NB4 (cell line): ENCODE data around the gene AUH.

ENCODE experiments used
- POLR2A ChIP-seq: IDR thresholded peaks from 2 replicates; pipeline ENCODE4 v1.6.1; 2011; ENCODE audit warnings: mild to moderate bottlenecking; ENCODE audit not compliant: insufficient read length; ENCODE audit errors: extremely low read depth
- TF ChIP-seq, protein P1 (sequence below): IDR thresholded peaks from one replicate; pipeline ENCODE4 v1.5.1; 2012; ENCODE audit warnings: low read depth, low read length

DNA sequence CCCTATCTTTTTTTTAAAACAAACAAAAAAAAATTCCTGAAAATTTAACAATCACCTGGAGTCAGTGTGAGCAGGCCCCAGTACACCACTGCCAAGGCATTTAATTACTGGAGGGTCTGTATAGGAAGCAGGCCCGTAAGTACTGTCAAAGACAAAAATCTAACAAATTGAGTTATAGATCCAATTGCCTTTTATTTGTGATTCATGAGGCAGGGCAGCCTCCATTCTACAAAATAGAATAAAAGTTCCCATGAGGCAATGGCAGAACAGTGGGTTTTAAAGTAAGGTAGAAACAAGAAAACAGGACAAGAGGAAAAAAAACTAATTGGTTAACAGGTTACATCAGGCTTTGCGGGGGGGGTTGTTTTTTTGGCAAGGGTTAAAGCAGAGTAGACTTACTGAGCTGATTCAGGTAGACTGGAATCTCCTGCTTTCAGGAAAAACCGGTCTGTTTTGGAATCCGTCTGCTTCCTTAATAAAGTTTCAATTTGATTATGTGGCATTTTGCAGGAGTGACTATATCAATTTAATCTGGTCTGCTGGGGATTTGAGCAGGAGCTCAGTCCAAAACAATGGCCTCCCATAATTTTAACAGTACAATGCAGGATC, 48.9 kb downstream of the AUH start:
- TF ChIP-seq POLR2A: no peak
- TF ChIP-seq, protein P1, sequence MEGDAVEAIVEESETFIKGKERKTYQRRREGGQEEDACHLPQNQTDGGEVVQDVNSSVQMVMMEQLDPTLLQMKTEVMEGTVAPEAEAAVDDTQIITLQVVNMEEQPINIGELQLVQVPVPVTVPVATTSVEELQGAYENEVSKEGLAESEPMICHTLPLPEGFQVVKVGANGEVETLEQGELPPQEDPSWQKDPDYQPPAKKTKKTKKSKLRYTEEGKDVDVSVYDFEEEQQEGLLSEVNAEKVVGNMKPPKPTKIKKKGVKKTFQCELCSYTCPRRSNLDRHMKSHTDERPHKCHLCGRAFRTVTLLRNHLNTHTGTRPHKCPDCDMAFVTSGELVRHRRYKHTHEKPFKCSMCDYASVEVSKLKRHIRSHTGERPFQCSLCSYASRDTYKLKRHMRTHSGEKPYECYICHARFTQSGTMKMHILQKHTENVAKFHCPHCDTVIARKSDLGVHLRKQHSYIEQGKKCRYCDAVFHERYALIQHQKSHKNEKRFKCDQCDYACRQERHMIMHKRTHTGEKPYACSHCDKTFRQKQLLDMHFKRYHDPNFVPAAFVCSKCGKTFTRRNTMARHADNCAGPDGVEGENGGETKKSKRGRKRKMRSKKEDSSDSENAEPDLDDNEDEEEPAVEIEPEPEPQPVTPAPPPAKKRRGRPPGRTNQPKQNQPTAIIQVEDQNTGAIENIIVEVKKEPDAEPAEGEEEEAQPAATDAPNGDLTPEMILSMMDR: no peak
